ENCODE measurements around the gene MAK.

DNA sequence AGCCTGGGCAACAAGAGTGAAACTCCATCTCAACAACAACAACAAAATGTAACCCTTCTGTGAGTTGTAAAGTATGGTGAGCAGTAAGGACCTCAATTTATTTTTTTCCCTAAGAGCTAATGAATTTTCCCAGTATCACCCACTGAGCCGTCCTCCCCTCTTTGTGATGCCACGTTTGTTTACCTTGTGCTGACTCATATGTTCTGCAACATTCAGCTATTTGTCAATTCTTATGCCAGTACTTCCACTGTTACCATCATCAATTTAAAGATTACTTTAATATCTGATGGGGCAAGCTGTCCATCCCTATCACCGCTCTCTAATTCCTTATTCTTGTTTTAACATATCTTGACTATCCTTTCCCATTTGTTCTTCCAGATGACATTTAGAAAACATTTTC lies 37.5 kb downstream of the MAK start:
- TF ChIP-seq, protein P1, sequence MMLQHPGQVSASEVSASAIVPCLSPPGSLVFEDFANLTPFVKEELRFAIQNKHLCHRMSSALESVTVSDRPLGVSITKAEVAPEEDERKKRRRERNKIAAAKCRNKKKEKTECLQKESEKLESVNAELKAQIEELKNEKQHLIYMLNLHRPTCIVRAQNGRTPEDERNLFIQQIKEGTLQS (IDR thresholded peaks at IDR 0.05) = no peak
- TF ChIP-seq, protein P2, sequence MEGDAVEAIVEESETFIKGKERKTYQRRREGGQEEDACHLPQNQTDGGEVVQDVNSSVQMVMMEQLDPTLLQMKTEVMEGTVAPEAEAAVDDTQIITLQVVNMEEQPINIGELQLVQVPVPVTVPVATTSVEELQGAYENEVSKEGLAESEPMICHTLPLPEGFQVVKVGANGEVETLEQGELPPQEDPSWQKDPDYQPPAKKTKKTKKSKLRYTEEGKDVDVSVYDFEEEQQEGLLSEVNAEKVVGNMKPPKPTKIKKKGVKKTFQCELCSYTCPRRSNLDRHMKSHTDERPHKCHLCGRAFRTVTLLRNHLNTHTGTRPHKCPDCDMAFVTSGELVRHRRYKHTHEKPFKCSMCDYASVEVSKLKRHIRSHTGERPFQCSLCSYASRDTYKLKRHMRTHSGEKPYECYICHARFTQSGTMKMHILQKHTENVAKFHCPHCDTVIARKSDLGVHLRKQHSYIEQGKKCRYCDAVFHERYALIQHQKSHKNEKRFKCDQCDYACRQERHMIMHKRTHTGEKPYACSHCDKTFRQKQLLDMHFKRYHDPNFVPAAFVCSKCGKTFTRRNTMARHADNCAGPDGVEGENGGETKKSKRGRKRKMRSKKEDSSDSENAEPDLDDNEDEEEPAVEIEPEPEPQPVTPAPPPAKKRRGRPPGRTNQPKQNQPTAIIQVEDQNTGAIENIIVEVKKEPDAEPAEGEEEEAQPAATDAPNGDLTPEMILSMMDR (IDR thresholded peaks at IDR 0.05 in 2 of 3, conservative IDR thresholded peaks at IDR 0.05 in 1 of 3; ENCODE audit: borderline replicate concordance in 1 of 3, insufficient read depth in 1 of 3, low read depth in 2 of 3, low read length in 2 of 3) = no peak
- no peak for TF ChIP-seq RAD21 (IDR thresholded peaks at IDR 0.05; ENCODE audit: low read depth)
- no peak for TF ChIP-seq CEBPB (IDR thresholded peaks at IDR 0.05; ENCODE audit: low read depth)
- TF ChIP-seq, protein P3, sequence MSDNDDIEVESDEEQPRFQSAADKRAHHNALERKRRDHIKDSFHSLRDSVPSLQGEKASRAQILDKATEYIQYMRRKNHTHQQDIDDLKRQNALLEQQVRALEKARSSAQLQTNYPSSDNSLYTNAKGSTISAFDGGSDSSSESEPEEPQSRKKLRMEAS (IDR thresholded peaks at IDR 0.05) = no peak
- TF ChIP-seq SP1 (IDR thresholded peaks at IDR 0.05; ENCODE audit: low read depth) = no peak; the same call in 1 of the 2 replicates
- TF ChIP-seq, protein P4, sequence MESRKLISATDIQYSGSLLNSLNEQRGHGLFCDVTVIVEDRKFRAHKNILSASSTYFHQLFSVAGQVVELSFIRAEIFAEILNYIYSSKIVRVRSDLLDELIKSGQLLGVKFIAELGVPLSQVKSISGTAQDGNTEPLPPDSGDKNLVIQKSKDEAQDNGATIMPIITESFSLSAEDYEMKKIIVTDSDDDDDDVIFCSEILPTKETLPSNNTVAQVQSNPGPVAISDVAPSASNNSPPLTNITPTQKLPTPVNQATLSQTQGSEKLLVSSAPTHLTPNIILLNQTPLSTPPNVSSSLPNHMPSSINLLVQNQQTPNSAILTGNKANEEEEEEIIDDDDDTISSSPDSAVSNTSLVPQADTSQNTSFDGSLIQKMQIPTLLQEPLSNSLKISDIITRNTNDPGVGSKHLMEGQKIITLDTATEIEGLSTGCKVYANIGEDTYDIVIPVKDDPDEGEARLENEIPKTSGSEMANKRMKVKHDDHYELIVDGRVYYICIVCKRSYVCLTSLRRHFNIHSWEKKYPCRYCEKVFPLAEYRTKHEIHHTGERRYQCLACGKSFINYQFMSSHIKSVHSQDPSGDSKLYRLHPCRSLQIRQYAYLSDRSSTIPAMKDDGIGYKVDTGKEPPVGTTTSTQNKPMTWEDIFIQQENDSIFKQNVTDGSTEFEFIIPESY (IDR thresholded peaks at IDR 0.05; ENCODE audit: extremely low read depth, insufficient replicate concordance, low read length) = no peak
- no peak for TF ChIP-seq SIN3A (IDR thresholded peaks at IDR 0.05; ENCODE audit: low read depth)
